ENCODE data around the gene TREX2. TPM values are rescaled to one million over a fixed set of nuclear protein-coding genes. Genes with fewer than 3 reads are reported as not detected.

The TREX2 gene
- total and polyA plus RNA-seq, 2 experiments from 2014 or later: 0.60 to 1.3 TPM

- 85% methylated on average over 8 of the region's 8 CpGs for WGBS (ENCODE audit: low lambda C conversion rate, missing lambda C conversion rate)
Observed at GRCh38 chrX:153447581-153447960, 1.7 kb upstream of the TREX2 start.

DNA sequence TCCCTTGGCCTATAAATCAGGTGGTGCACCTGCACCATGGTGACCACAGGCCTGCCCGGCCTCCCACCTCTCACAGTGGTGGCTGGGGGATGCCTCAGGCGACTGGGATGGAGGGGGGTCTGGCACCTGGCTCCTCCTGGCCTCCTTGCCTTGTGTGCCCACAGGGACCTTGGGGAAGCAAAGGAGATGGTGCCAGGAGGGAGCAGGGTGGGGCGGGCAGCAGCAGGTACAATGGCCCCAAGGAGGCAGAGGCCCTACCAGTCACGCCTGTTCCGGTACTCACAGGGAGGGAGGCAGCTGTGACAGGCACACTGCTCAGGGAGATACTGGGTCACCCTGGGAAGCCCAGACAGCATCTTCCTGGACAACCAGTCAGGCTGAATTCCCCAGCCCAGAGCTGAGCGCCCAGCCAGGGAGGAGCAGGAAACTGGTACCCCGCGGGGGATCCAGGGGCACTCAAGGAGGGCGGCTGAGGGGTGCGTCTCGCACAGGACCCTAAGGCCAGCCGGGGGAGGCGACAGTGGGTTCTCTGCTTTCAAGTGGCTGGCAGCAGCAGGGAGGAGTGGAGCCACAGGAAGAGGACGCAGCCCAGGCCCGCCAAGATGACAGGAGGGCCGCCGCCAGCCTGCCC lies 1.2 kb upstream of the TREX2 start:
- Histone ChIP-seq H3K4me1 (ENCODE audit: insufficient read depth) (no peaks in the 10 kb centered on the region), H3K27me3 (no peaks in the 10 kb centered on the region), H3K27ac (no peak overlapping the region), H3K9me3 (ENCODE audit: low read depth) (no peaks in the 10 kb centered on the region), H3K36me3 (replicated peaks; ENCODE audit: insufficient read depth, low read depth) (no peaks in the 10 kb centered on the region), H2AFZ (no peak overlapping the region), H3K4me3 (no peak overlapping the region), H4K20me1 (ENCODE audit: insufficient read depth, poor library complexity, severe bottlenecking) (no peaks in the 10 kb centered on the region), H3K79me2 (no peaks in the 10 kb centered on the region), H3K9me2 (replicated peaks; ENCODE audit: insufficient read depth) (no peaks in the 10 kb centered on the region), H3K4me2 (no peak overlapping the region)
- DNase-seq (ENCODE audit: low spot score): no peak
- 94% methylated on average over 17 of the region's 17 CpGs for WGBS (ENCODE audit: low lambda C conversion rate, missing lambda C conversion rate)
- TF ChIP-seq EZH2 (IDR thresholded peaks at IDR 0.05; ENCODE audit: borderline replicate concordance): no peak
- no peak for TF ChIP-seq EZH2phosphoT487 (IDR thresholded peaks at IDR 0.05; ENCODE audit: low read depth, severe bottlenecking, unreplicated experiment)
- TF ChIP-seq, protein P1, sequence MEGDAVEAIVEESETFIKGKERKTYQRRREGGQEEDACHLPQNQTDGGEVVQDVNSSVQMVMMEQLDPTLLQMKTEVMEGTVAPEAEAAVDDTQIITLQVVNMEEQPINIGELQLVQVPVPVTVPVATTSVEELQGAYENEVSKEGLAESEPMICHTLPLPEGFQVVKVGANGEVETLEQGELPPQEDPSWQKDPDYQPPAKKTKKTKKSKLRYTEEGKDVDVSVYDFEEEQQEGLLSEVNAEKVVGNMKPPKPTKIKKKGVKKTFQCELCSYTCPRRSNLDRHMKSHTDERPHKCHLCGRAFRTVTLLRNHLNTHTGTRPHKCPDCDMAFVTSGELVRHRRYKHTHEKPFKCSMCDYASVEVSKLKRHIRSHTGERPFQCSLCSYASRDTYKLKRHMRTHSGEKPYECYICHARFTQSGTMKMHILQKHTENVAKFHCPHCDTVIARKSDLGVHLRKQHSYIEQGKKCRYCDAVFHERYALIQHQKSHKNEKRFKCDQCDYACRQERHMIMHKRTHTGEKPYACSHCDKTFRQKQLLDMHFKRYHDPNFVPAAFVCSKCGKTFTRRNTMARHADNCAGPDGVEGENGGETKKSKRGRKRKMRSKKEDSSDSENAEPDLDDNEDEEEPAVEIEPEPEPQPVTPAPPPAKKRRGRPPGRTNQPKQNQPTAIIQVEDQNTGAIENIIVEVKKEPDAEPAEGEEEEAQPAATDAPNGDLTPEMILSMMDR (IDR thresholded peaks at IDR 0.05; ENCODE audit: poor library complexity): no peak

More at GRCh38 chrX:153447581-153447960, 1.7 kb upstream of the TREX2 start:
- Histone ChIP-seq H3K79me2 (no peaks in the 10 kb centered on the region), H3K36me3 (replicated peaks; ENCODE audit: insufficient read depth, low read depth) (no peaks in the 10 kb centered on the region), H3K27ac (no peak overlapping the region), H3K9me2 (replicated peaks; ENCODE audit: insufficient read depth) (no peaks in the 10 kb centered on the region), H3K9me3 (ENCODE audit: low read depth) (no peaks in the 10 kb centered on the region), H2AFZ (no peak overlapping the region), H3K4me3 (no peak overlapping the region), H3K4me2 (no peak overlapping the region), H4K20me1 (ENCODE audit: insufficient read depth, poor library complexity, severe bottlenecking) (no peaks in the 10 kb centered on the region), H3K27me3 (no peaks in the 10 kb centered on the region), H3K4me1 (ENCODE audit: insufficient read depth) (no peaks in the 10 kb centered on the region)
- TF ChIP-seq EZH2phosphoT487 (IDR thresholded peaks at IDR 0.05; ENCODE audit: low read depth, severe bottlenecking, unreplicated experiment): no peak
- no peak for TF ChIP-seq EZH2 (IDR thresholded peaks at IDR 0.05; ENCODE audit: borderline replicate concordance)
- TF ChIP-seq, protein P1 (IDR thresholded peaks at IDR 0.05; ENCODE audit: poor library complexity): no peak
- DNase-seq (ENCODE audit: low spot score): no peak

GRCh38 chrX:153446636-153446936 lies 730 bp upstream of the TREX2 start:
- no peaks in the 10 kb centered on the region for H3K36me3 ChIP-seq (replicated peaks; ENCODE audit: insufficient read depth, low read depth)
- no peaks in the 10 kb centered on the region for H3K79me2 ChIP-seq
- H2AFZ ChIP-seq: no peak overlapping the region
- no peaks in the 10 kb centered on the region for H3K9me2 ChIP-seq (replicated peaks; ENCODE audit: insufficient read depth)
- WGBS (ENCODE audit: low lambda C conversion rate, missing lambda C conversion rate): 72% methylated on average over 10 of the region's 10 CpGs
- no peak for TF ChIP-seq EZH2phosphoT487 (IDR thresholded peaks at IDR 0.05; ENCODE audit: low read depth, severe bottlenecking, unreplicated experiment)
- TF ChIP-seq, protein P1 (IDR thresholded peaks at IDR 0.05; ENCODE audit: poor library complexity): no peak
- no peak for TF ChIP-seq EZH2 (IDR thresholded peaks at IDR 0.05; ENCODE audit: borderline replicate concordance)
- no peaks in the 10 kb centered on the region for H3K9me3 ChIP-seq (ENCODE audit: low read depth)
- no peaks in the 10 kb centered on the region for H3K4me1 ChIP-seq (ENCODE audit: insufficient read depth)
- H3K27me3 ChIP-seq: no peaks in the 10 kb centered on the region
- no peak for DNase-seq (ENCODE audit: low spot score)
- H3K4me2 ChIP-seq: no peak overlapping the region
- no peak overlapping the region for H3K27ac ChIP-seq
- H3K4me3 ChIP-seq: no peak overlapping the region
- no peaks in the 10 kb centered on the region for H4K20me1 ChIP-seq (ENCODE audit: insufficient read depth, poor library complexity, severe bottlenecking)

Measured in hepatocyte (in vitro differentiated cells).